Left ventricle myocardium inferior (tissue), 1 donor: ENCODE results near the gene ZNF865. TPM values are rescaled to one million over a fixed set of nuclear protein-coding genes. Genes with fewer than 3 reads are reported as not detected.

ENCODE experiments used
- DNase-seq: peaks from one replicate; pipeline ENCODE4 v3.0.0-alpha.2; 2020
- H3K27ac ChIP-seq: fragments of 200-600 bp; replicated peaks from 2 replicates; pipeline ENCODE4 v1.8.0; 2021
- H3K27me3 ChIP-seq: fragments of 200-600 bp; 2 replicates; pipeline ENCODE4 v1.8.0; 2021; ENCODE audit warnings: low read depth
- H3K36me3 ChIP-seq: fragments of 200-600 bp; 2 replicates; pipeline ENCODE4 v1.8.0; 2021
- H3K4me1 ChIP-seq: fragments of 200-600 bp; 2 replicates; pipeline ENCODE4 v1.8.0; 2021
- H3K4me3 ChIP-seq: fragments of 200-600 bp; 2 replicates; pipeline ENCODE4 v1.8.0; 2021; ENCODE audit warnings: mild to moderate bottlenecking, moderate library complexity
- H3K9me3 ChIP-seq: fragments of 200-600 bp; replicated peaks from 2 replicates; pipeline ENCODE4 v1.8.0; 2021
- intact Hi-C: fragments of 100-400 bp; cut with micrococcal nuclease; formaldehyde crosslinking; loops from one replicate; pipeline ENCODE4 v1.11.0; 2022
- total RNA-seq: library from RNA; stranded (reverse); fragmentation: NEBNext Ultra II Directional; extraction: Animal tissue kit (Norgen Biotek cat#: 25700); gene quantifications from one replicate; pipeline ENCODE4 v1.2.1, GENCODE V29; 2021
- TF ChIP-seq, protein P1 (sequence below): fragments of 200-600 bp; IDR thresholded peaks from 2 replicates; pipeline ENCODE4 v1.8.0; 2021; ENCODE audit warnings: antibody characterized with exemption, mild to moderate bottlenecking, borderline replicate concordance
- donor health status: DM: no; HTN: yes; CAD: no; lungs with severe emphysema.

ZNF865 gene
- total RNA-seq, 1 donor from 2014 or later = 17.0 TPM

DNA sequence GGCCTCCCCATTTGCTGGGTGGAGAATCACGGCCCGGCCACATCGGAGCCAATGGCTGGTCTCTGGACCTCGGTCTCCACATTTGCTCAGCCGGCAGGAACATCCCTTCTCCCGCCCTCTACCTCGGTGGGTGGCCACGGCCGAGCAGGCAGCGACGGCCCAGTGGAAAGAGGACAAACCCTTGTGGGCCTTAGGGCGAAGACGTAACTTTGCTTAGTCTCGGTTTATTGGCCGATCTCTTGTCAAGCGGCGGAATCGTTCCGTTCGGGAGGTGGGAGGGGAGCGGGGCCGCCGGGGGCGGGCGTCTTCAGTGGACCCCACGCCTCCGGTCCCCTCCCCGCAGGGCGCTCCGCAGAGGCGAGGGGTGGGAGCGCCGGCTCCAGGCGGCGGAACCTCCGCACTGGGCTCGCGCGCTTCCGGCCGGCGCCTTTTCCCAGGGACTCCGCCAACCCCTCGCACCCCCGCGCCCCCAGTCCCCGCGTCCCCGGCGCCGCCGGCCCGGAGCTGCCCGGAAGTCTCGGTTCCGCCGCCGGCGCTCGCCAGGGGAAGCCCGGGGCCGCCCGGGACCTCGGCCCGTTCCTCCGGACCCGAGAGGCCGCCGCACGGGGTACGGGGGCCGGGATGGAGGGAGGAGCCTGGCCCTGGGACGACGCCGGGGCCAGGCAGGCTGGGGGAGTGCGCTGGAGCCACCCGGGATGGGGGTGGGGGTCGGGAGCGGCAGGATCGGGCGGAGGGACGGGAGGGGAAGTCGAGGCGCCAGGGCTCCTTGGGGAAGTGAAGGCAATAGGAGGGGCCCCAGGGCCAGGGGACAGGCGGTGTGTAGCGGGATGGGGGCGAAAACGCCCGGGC, 35.4 kb downstream of the ZNF865 start, which contains the start of gene ZNF580:
Gene ZNF580, plus strand, starts transcription at position 426 of the 849 bp plus-strand sequence. CDS start 1,507 bp downstream, outside the sequence.
- Histone ChIP-seq H3K9me3 (no peaks in the 10 kb centered on the region), H3K27me3 (no peaks in the 10 kb centered on the region), H3K36me3 (peaks cover 10% of the 10 kb centered on the region), H3K4me1 (peaks cover 90% of the 10 kb centered on the region), H3K27ac (peak within 1 kb of the TSS; percentile 95), H3K4me3 (peak within 1 kb of the TSS; percentile 93)
- intact Hi-C loops = no loop called here
- TF ChIP-seq, protein P1, sequence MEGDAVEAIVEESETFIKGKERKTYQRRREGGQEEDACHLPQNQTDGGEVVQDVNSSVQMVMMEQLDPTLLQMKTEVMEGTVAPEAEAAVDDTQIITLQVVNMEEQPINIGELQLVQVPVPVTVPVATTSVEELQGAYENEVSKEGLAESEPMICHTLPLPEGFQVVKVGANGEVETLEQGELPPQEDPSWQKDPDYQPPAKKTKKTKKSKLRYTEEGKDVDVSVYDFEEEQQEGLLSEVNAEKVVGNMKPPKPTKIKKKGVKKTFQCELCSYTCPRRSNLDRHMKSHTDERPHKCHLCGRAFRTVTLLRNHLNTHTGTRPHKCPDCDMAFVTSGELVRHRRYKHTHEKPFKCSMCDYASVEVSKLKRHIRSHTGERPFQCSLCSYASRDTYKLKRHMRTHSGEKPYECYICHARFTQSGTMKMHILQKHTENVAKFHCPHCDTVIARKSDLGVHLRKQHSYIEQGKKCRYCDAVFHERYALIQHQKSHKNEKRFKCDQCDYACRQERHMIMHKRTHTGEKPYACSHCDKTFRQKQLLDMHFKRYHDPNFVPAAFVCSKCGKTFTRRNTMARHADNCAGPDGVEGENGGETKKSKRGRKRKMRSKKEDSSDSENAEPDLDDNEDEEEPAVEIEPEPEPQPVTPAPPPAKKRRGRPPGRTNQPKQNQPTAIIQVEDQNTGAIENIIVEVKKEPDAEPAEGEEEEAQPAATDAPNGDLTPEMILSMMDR = no peak
- peak; percentile 71 for DNase-seq

GRCh38 chr19:55641426-55642152, 36.1 kb downstream of the ZNF865 start:
- TF ChIP-seq, protein P1 = no peak
- DNase-seq = no peak
- Histone ChIP-seq H3K9me3 (no peaks in the 10 kb centered on the region), H3K27me3 (no peaks in the 10 kb centered on the region), H3K27ac (peak overlapping the region; percentile 95), H3K36me3 (peaks cover 10% of the 10 kb centered on the region), H3K4me3 (peak overlapping the region; percentile 93), H3K4me1 (peaks cover 83% of the 10 kb centered on the region)
- intact Hi-C loops = no loop called here

- Histone ChIP-seq H3K27me3 (no peaks in the 10 kb centered on the region), H3K4me1 (peaks cover 83% of the 10 kb centered on the region), H3K4me3 (peak overlapping the region; percentile 93), H3K9me3 (no peaks in the 10 kb centered on the region), H3K27ac (peak overlapping the region; percentile 95), H3K36me3 (peaks cover 10% of the 10 kb centered on the region)
- TF ChIP-seq, protein P1 = no peak
- no peak for DNase-seq
- intact Hi-C loops = no loop called here
Measured at GRCh38 chr19:55642153-55643002, 36.9 kb downstream of the ZNF865 start.

DNA sequence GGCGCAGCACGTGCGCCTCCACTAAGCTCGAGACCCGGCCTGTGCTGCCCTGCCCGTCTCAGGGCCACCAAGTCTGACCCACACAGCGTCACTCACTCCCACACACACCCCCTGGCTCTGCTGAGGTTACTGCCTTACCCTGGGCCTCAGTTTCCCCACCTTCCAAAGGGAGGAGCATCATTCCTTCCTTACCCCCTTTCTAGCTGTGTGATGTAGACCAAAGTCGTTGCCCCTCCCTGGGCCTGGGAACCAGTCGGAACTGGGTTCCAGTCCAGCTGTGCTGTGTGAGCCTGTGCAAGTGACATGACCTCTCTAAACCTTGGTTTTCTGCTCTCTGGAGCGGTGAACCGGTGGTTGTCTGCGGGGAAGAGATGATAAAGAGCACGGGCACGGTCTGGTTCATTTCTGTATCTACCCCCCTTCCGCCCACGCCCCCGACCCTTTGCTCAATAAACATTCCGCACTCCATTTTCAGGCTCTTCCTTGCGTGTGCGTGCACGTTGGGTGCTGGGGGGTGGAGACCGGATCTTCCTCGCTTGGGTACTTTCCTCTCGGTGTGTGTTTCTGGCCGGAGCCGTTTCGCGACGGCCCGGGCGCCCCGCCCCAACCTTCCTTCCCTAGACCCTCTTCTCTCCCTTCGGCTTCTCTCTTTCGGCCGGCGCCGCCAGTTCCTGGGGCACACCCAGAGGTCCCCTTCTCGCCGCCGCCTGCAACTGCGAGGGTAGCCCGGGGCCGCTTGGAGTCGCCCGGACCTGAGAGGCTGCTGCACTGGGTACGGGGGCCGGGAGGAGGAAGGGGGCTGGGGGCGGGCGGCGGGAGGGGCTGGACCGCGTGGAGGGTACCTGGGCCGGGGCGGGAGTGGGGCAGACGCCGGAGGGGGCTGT, 37.8 kb downstream of the ZNF865 start, which contains the start of gene ZNF581:
Gene ZNF581, plus strand, starts transcription at position 647 of the 884 bp plus-strand sequence. CDS start 923 bp downstream, outside the sequence.
- TF ChIP-seq, protein P1 = no peak

More for the DNA sequence above, 37.8 kb downstream of the ZNF865 start, which contains the start of gene ZNF581:
- Histone ChIP-seq H3K4me1 (peaks cover 85% of the 10 kb centered on the region), H3K36me3 (peaks cover 10% of the 10 kb centered on the region), H3K27me3 (no peaks in the 10 kb centered on the region), H3K4me3 (peak within 1 kb of the TSS; percentile 93), H3K9me3 (no peaks in the 10 kb centered on the region), H3K27ac (peak within 1 kb of the TSS; percentile 95)
- DNase-seq = peak; percentile 81
- intact Hi-C loops = no loop called here
